ENCODE results near the gene THSD7B. TPM values are rescaled to one million over a fixed set of nuclear protein-coding genes. Genes with fewer than 3 reads are reported as not detected.

The THSD7B gene
- total RNA-seq, 2 donors from 2014 or later: 0.51 to 5.4 TPM

- Histone ChIP-seq H3K36me3 (no peaks in the 10 kb centered on the region), H3K9me3 (no peaks in the 10 kb centered on the region), H3K27me3 (replicated peaks; ENCODE audit: insufficient read depth) (no peaks in the 10 kb centered on the region), H3K4me1 (replicated peaks) (no peaks in the 10 kb centered on the region), H3K4me3 (no peak overlapping the region), H3K27ac (no peak overlapping the region)
- TF ChIP-seq POLR2AphosphoS5 (IDR thresholded peaks at IDR 0.05): no peak
- DNase-seq (ENCODE audit: low spot score): no peak
- intact Hi-C loops (cut with DNase I): no loop called here
- WGBS: 37% methylated on average over 1 of the region's 1 CpG
Observed at GRCh38 chr2:136828774-136829173, 63.4 kb downstream of the THSD7B start.

DNA sequence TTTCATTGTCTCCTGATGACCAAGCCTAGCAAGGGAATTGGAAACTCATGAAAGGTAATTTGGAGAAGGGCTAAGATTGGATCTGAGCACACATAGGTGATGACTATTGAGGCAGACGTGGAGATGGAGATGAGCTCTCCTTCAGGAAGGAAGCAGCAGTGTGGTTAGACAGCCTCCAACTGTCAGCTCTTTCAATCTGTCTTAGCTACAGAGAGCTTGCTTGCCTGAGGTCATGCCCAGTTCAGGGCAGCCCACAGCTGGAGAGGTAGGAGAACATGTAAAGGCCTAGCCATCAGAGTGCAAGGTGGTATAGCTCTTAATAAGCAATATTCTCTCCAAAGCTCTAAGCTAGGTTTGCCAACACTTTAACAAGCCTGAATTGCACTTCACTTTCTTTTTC, 79.2 kb downstream of the THSD7B start:
- no peaks in the 10 kb centered on the region for H3K4me1 ChIP-seq (replicated peaks)
- H3K4me3 ChIP-seq: no peak overlapping the region
- DNase-seq (ENCODE audit: low spot score): no peak
- no peaks in the 10 kb centered on the region for H3K9me3 ChIP-seq
- H3K36me3 ChIP-seq: no peaks in the 10 kb centered on the region
- WGBS: 79% methylated on average over 1 of the region's 1 CpG
- intact Hi-C loops (cut with DNase I): no loop called here
- no peaks in the 10 kb centered on the region for H3K27me3 ChIP-seq (replicated peaks; ENCODE audit: insufficient read depth)
- TF ChIP-seq CTCF (IDR thresholded peaks at IDR 0.05) (no peak), POLR2AphosphoS5 (IDR thresholded peaks at IDR 0.05) (no peak), POLR2A (IDR thresholded peaks at IDR 0.05) (no peak)
- no peak overlapping the region for H3K27ac ChIP-seq

DNA sequence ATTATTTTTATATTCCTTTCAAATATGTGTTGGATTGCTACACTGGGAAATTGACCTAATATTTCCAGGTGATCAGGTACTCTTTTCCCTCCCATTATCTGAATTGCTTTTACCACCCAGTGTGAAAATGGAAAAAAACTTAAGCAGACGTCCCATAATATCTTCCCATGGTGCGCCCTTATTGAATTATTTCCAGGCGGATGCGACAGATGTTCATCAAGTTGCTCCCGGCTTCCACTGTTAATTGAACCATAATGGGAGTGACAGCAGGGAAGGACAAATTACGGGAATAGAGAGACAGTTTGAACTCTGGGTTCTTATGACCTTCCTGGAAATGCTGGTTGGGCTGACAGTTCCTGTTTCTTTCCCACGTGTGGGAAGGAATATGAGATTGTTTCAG, 93.3 kb downstream of the THSD7B start:
- 72% methylated on average over 7 of the region's 7 CpGs for WGBS
- Histone ChIP-seq H3K4me1 (replicated peaks) (no peaks in the 10 kb centered on the region), H3K27ac (no peak overlapping the region), H3K4me3 (no peak overlapping the region), H3K27me3 (replicated peaks; ENCODE audit: insufficient read depth) (no peaks in the 10 kb centered on the region), H3K36me3 (no peaks in the 10 kb centered on the region), H3K9me3 (no peaks in the 10 kb centered on the region)
- DNase-seq (ENCODE audit: low spot score): no peak
- intact Hi-C loops (cut with DNase I): no loop called here
- TF ChIP-seq POLR2AphosphoS5 (IDR thresholded peaks at IDR 0.05): no peak
- TF ChIP-seq POLR2A (IDR thresholded peaks at IDR 0.05): no peak
- TF ChIP-seq CTCF (IDR thresholded peaks at IDR 0.05): no peak

DNA sequence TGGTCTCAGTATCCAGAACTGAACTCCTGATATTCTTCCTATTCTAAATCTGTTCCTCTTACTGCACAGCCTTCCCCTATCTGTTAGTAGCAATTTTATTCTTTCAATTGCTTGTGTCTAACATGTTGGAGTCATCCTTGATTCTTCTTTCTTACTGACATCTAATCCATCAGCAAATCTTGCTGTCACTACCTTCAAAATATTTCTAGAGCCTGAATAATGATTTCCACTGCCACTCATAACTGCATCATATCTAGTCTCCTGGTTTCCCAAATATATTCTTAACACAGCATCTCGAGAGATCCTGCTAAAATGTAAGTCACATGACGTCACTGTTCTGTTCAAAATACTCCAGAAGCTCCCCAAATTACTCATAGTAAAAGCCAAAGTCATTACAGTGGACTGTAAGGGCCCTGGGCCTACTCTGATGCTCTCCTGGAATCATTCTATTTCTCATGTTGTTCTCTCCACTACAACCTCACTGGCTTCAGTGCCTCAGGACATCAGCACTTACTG, 95.2 kb downstream of the THSD7B start:
- no peak for DNase-seq (ENCODE audit: low spot score)
- Histone ChIP-seq H3K36me3 (no peaks in the 10 kb centered on the region), H3K4me1 (replicated peaks) (no peaks in the 10 kb centered on the region), H3K9me3 (no peaks in the 10 kb centered on the region), H3K4me3 (no peak overlapping the region), H3K27me3 (replicated peaks; ENCODE audit: insufficient read depth) (no peaks in the 10 kb centered on the region), H3K27ac (no peak overlapping the region)
- TF ChIP-seq CTCF (IDR thresholded peaks at IDR 0.05): no peak
- TF ChIP-seq POLR2AphosphoS5 (IDR thresholded peaks at IDR 0.05): no peak
- no peak for TF ChIP-seq POLR2A (IDR thresholded peaks at IDR 0.05)
- intact Hi-C loops (cut with DNase I): no loop called here
- WGBS: 92% methylated on average over 2 of the region's 2 CpGs

GRCh38 chr2:136863468-136863867, 98.1 kb downstream of the THSD7B start:
- Histone ChIP-seq H3K36me3 (no peaks in the 10 kb centered on the region), H3K27ac (no peak overlapping the region), H3K9me3 (no peaks in the 10 kb centered on the region), H3K4me1 (replicated peaks) (no peaks in the 10 kb centered on the region), H3K27me3 (replicated peaks; ENCODE audit: insufficient read depth) (no peaks in the 10 kb centered on the region), H3K4me3 (no peak overlapping the region)
- no peak for DNase-seq (ENCODE audit: low spot score)
- intact Hi-C loops (cut with DNase I): no loop called here
- TF ChIP-seq POLR2AphosphoS5 (IDR thresholded peaks at IDR 0.05) (no peak), POLR2A (IDR thresholded peaks at IDR 0.05) (no peak), CTCF (IDR thresholded peaks at IDR 0.05) (no peak)
- 62% methylated on average over 6 of the region's 6 CpGs for WGBS

Measured in prostate gland (tissue), 2 donors.